SK-N-SH (cell line): ENCODE results near the gene STAM2. TPM values are rescaled to one million over a fixed set of nuclear protein-coding genes. Genes with fewer than 3 reads are reported as not detected.

Source experiments
- CTCF ChIA-PET: fragments of 300-600, 350-600 bp; formaldehyde crosslinking; extraction: SDS; loops from one replicate; lab custom pipeline; 2021; lab: Yijun Ruan, JAX
- POLR2A ChIA-PET: fragments of 350-600 bp; sonication (Branson Sonifier 250); formaldehyde crosslinking; extraction: SDS; loops from one replicate; lab custom pipeline; 2020; ENCODE audit warnings: antibody characterized with exemption, inconsistent platforms; lab: Yijun Ruan, JAX
- DNase-seq: peaks from one replicate; pipeline ENCODE4 v3.0.0; 2012
- H2AFZ ChIP-seq: fragments of 200-600 bp; sonication (generic); 2 replicates; pipeline ENCODE4 v1.8.1; 2016; ENCODE audit warnings: antibody characterized with exemption, mild to moderate bottlenecking, low read depth
- H3F3A ChIP-seq: fragments of 200-600 bp; sonication (generic); replicated peaks from 2 replicates; pipeline ENCODE3; 2016; ENCODE audit warnings: antibody characterized with exemption, mild to moderate bottlenecking; ENCODE audit not compliant: insufficient read depth
- H3K27ac ChIP-seq, 2 experiments: fragments of 200-500 bp in 1 of 2; fragments of 200-600 bp in 1 of 2; sonication (Bioruptor generic) in 1 of 2; sonication (generic), shearing (Covaris generic) in 1 of 2; 2 replicates each; pipeline versions ENCODE4 v1.5.1 to v1.6.1; 2014 to 2016; ENCODE audit warnings: low read depth in 2 of 2, inconsistent platforms in 1 of 2, low read length in 1 of 2, mild to moderate bottlenecking in 1 of 2, mixed read lengths in 1 of 2
- H3K27me3 ChIP-seq: fragments of 200-600 bp; sonication (generic), shearing (Covaris generic); 2 replicates; pipeline ENCODE4 v1.6.1; 2016; ENCODE audit warnings: mixed run types; ENCODE audit not compliant: insufficient read depth
- H3K36me3 ChIP-seq, 2 experiments: fragments of 200-500 bp in 1 of 2; fragments of 200-600 bp in 1 of 2; sonication (Bioruptor generic) in 1 of 2; sonication (generic) in 1 of 2; replicated peaks in 1 of 2; 2 replicates each; pipeline versions ENCODE3 to v1.5.1; 2014 to 2016; ENCODE audit warnings: low read length in 1 of 2, mild to moderate bottlenecking in 1 of 2; ENCODE audit not compliant: insufficient read depth in 2 of 2, control insufficient read depth in 1 of 2
- H3K4me1 ChIP-seq, 2 experiments: fragments of 200-500 bp in 1 of 2; fragments of 200-600 bp in 1 of 2; sonication (Bioruptor generic) in 1 of 2; sonication (generic), shearing (Covaris generic) in 1 of 2; 2 replicates each; pipeline versions ENCODE4 v1.5.1 to v1.6.1; 2014 to 2016; ENCODE audit warnings: low read depth in 1 of 2, low read length in 1 of 2, mixed run types in 1 of 2; ENCODE audit not compliant: insufficient read depth in 2 of 2, control insufficient read depth in 1 of 2
- H3K4me2 ChIP-seq: fragments of 200-600 bp; sonication (generic), shearing (Covaris generic); 2 replicates; pipeline ENCODE4 v1.6.1; 2017; ENCODE audit warnings: mixed run types
- H3K4me3 ChIP-seq, 2 experiments: fragments of 200-500 bp in 1 of 2; fragments of 200-600 bp in 1 of 2; sonication (Bioruptor generic) in 1 of 2; sonication (generic), shearing (Covaris generic) in 1 of 2; 2 replicates each; pipeline versions ENCODE4 v1.5.1 to v1.8.1; 2014 to 2016; ENCODE audit warnings: low read depth in 2 of 2, inconsistent platforms in 1 of 2, low read length in 1 of 2, mild to moderate bottlenecking in 1 of 2, mixed read lengths in 1 of 2, moderate library complexity in 1 of 2
- H3K79me2 ChIP-seq: fragments of 200-600 bp; sonication (generic); 2 replicates; pipeline ENCODE4 v1.8.1; 2017; ENCODE audit warnings: mild to moderate bottlenecking; ENCODE audit not compliant: insufficient read depth
- H3K9ac ChIP-seq: fragments of 200-600 bp; sonication (generic); 2 replicates; pipeline ENCODE4 v1.6.1; 2017; ENCODE audit warnings: mixed run types
- H3K9me2 ChIP-seq: fragments of 200-600 bp; sonication (generic); 2 replicates; pipeline ENCODE4 v1.6.1; 2017; ENCODE audit warnings: mixed run types
- H3K9me3 ChIP-seq: fragments of 200-600 bp; sonication (generic); 2 replicates; pipeline ENCODE4 v1.6.1; 2017; ENCODE audit warnings: mixed run types, mild to moderate bottlenecking, moderate library complexity
- H4K20me1 ChIP-seq: fragments of 200-600 bp; sonication (generic); 2 replicates; pipeline ENCODE4 v1.6.1; 2017; ENCODE audit warnings: mild to moderate bottlenecking, mixed run types; ENCODE audit not compliant: insufficient read depth
- ELF1 ChIP-seq: IDR thresholded peaks from 2 replicates; pipeline ENCODE4 v1.4.0; 2012
- EP300 ChIP-seq, 2 experiments: IDR thresholded peaks; 2 replicates each; pipeline versions ENCODE4 v1.4.0 to v1.6.1; 2012; ENCODE audit warnings: borderline replicate concordance in 1 of 2, low read depth in 1 of 2, low read length in 1 of 2
- EZH2phosphoT487 ChIP-seq: fragments of 200-600 bp; sonication (generic); IDR thresholded peaks from 2 replicates; pipeline ENCODE4 v1.6.1; 2017; ENCODE audit warnings: low read depth, mixed run types, mild to moderate bottlenecking, antibody characterized with exemption, moderate library complexity, borderline replicate concordance
- JUND ChIP-seq: IDR thresholded peaks from 2 replicates; pipeline ENCODE4 v1.4.0; 2012
- MAX ChIP-seq: IDR thresholded peaks from 2 replicates; pipeline ENCODE4 v1.4.0; 2012; ENCODE audit warnings: low read depth
- MEF2A ChIP-seq: IDR thresholded peaks from 2 replicates; pipeline ENCODE4 v1.4.0; 2012; ENCODE audit warnings: low read depth, borderline replicate concordance
- NFIC ChIP-seq: IDR thresholded peaks from 2 replicates; pipeline ENCODE4 v1.4.0; 2012; ENCODE audit warnings: borderline replicate concordance
- PBX3 ChIP-seq: IDR thresholded peaks from 2 replicates; pipeline ENCODE4; 2012
- RAD21 ChIP-seq: IDR thresholded peaks from 2 replicates; pipeline ENCODE4 v1.6.1; 2012; ENCODE audit warnings: mild to moderate bottlenecking, low read length
- RCOR1 ChIP-seq: fragments of 150-350 bp; IDR thresholded peaks from 2 replicates; pipeline ENCODE4 v1.6.1; 2017; ENCODE audit warnings: antibody characterized with exemption, low read length
- REST ChIP-seq: IDR thresholded peaks from 2 replicates; pipeline ENCODE4 v1.6.1; 2012; ENCODE audit warnings: mild to moderate bottlenecking, low read depth, low read length, moderate library complexity
- RXRA ChIP-seq: IDR thresholded peaks from 2 replicates; pipeline ENCODE4 v1.4.0; 2012; ENCODE audit warnings: low read depth, mild to moderate bottlenecking, borderline replicate concordance
- SMC3 ChIP-seq: IDR thresholded peaks from 2 replicates; pipeline ENCODE4 v1.6.1; 2012; ENCODE audit warnings: low read depth, low read length, improper control_type of control experiment
- TAF1 ChIP-seq: IDR thresholded peaks from 2 replicates; pipeline ENCODE4 v1.6.1; 2012; ENCODE audit warnings: low read depth, mild to moderate bottlenecking, low read length, moderate library complexity, borderline replicate concordance
- TCF12 ChIP-seq: IDR thresholded peaks from 2 replicates; pipeline ENCODE4 v1.4.0; 2012
- TEAD4 ChIP-seq: IDR thresholded peaks from 2 replicates; pipeline ENCODE4 v1.4.0; 2012; ENCODE audit warnings: mild to moderate bottlenecking, borderline replicate concordance; ENCODE audit not compliant: insufficient read depth
- USF1 ChIP-seq: IDR thresholded peaks from 2 replicates; pipeline ENCODE4 v1.4.0; 2012; ENCODE audit warnings: low read depth, borderline replicate concordance
- WGBS: methylation state at CpG from one replicate; pipeline ENCODE4 v1.1.6; 2017; ENCODE audit warnings: low lambda C conversion rate; 5-methylcytosine and 5-hydroxymethylcytosine counted together
- polyA plus RNA-seq, 3 experiments: library from polyadenylated mRNA; depleted of rRNA; stranded (reverse); fragments of >200 nt; gene quantifications; 2 replicates each; pipeline ENCODE4 v1.2.3, GENCODE V29; 2012

STAM2 gene
- polyA plus RNA-seq, 1 of the 3 experiments (the other 2 are of a cell fraction): 6.9 TPM

GRCh38 chr2:152223977-152224376 is 48.4 kb upstream of the STAM2 start (continued):
- no peak for TF ChIP-seq TAF1

GRCh38 chr2:152222975-152223637 is 47.5 kb upstream of the STAM2 start:
- CTCF ChIA-PET: no interaction called here

GRCh38 chr2:152221839-152222238 is 46.3 kb upstream of the STAM2 start:
- peaks cover 8% of the 10 kb centered on the region for H3F3A ChIP-seq
- no peaks in the 10 kb centered on the region for H3K9me3 ChIP-seq
- H3K27me3 ChIP-seq: no peaks in the 10 kb centered on the region
- H3K36me3 ChIP-seq: peaks cover 0 to 3% of the 10 kb centered on the region in 2 experiments
- H3K4me2 ChIP-seq: no peak overlapping the region
- DNase-seq: no peak
- no peak overlapping the region for H3K27ac ChIP-seq
- no peaks in the 10 kb centered on the region for H3K79me2 ChIP-seq
- 90% methylated on average over 3 of the region's 3 CpGs for WGBS
- H3K4me3 ChIP-seq: no peak overlapping the region
- CTCF ChIA-PET: no interaction called here
- peaks cover 3 to 6% of the 10 kb centered on the region in 2 experiments; a peak in 3 of 4 replicates for H3K4me1 ChIP-seq
- no peak overlapping the region for H2AFZ ChIP-seq
- no peak overlapping the region for H3K9ac ChIP-seq
- no peaks in the 10 kb centered on the region for H4K20me1 ChIP-seq
- no peaks in the 10 kb centered on the region for H3K9me2 ChIP-seq
- POLR2A ChIA-PET: no interaction called here
- TF ChIP-seq MAX: no peak
- TF ChIP-seq RAD21: no peak
- TF ChIP-seq MEF2A: no peak
- no peak for TF ChIP-seq SMC3
- TF ChIP-seq NFIC: no peak
- no peak for TF ChIP-seq PBX3
- TF ChIP-seq RCOR1: no peak
- no peak for TF ChIP-seq ELF1
- TF ChIP-seq TAF1: no peak
- TF ChIP-seq JUND: no peak
- TF ChIP-seq EZH2phosphoT487: no peak
- no peak for TF ChIP-seq REST
- TF ChIP-seq USF1: no peak

More at GRCh38 chr2:152222975-152223637, 47.5 kb upstream of the STAM2 start:
- Histone ChIP-seq H4K20me1 (no peaks in the 10 kb centered on the region), H3F3A (peaks cover 8% of the 10 kb centered on the region), H3K4me3 (no peak overlapping the region), H3K79me2 (no peaks in the 10 kb centered on the region), H2AFZ (no peak overlapping the region), H3K27me3 (no peaks in the 10 kb centered on the region), H3K4me2 (peak overlapping the region; percentile 9; the same call in 1 of the 2 replicates), H3K9ac (no peak overlapping the region), H3K9me2 (no peaks in the 10 kb centered on the region), H3K36me3 (peaks cover 0 to 3% of the 10 kb centered on the region in 2 experiments), H3K4me1 (peaks cover 3 to 6% of the 10 kb centered on the region in 2 experiments; a peak in 3 of 4 replicates), H3K9me3 (no peaks in the 10 kb centered on the region), H3K27ac (peak overlapping the region in 1 of 2 experiments; percentile 14; a peak in 1 of 4 replicates)
- DNase-seq: peak; percentile 23
- 65% methylated on average over 7 of the region's 7 CpGs for WGBS
- TF ChIP-seq TCF12 (peak; percentile 18; the same call in 1 of the 2 replicates), MAX (no peak), TEAD4 (peak; percentile 28; the same call in 1 of the 2 replicates), RXRA (0 out of 2 replicates have a peak, but pooled peaks have one; percentile 37), NFIC (peak; percentile 94), EP300 (IDR thresholded peaks at IDR 0.05; ENCODE audit: borderline replicate concordance in 1 of 2, low read depth in 1 of 2, low read length in 1 of 2) (no peak; a peak in 1 of 4 replicates)
- POLR2A ChIA-PET: no interaction called here
